HepG2 (cell line): ENCODE data around the gene THY1. TPM values are rescaled to one million over a fixed set of nuclear protein-coding genes. Genes with fewer than 3 reads are reported as not detected.
"Not testable (repeated sequence)": the region's sequence is repeated elsewhere in the genome, so short reads cannot be mapped to it uniquely, and the experiment has no call there.

Source experiments
- ATAC-seq: fragments of 200-7000 bp; cut with Tn5 transposase; 3 replicates; pipeline ENCODE4 v1.9.1; 2020; ENCODE audit warnings: mild to moderate bottlenecking, moderate library complexity
- BruUV-seq: library from RNA; stranded (reverse); fragments of 400-500 nt; replicated peaks from 2 replicates; lab custom pipeline; 2021; lab: Mats Ljungman, UMichigan
- CTCF ChIA-PET: fragments of 300-600 bp; formaldehyde crosslinking; extraction: SDS; loops from one replicate; lab custom pipeline; 2021; ENCODE audit warnings: low total read pairs, inconsistent platforms, low intra/inter-chr PET ratio; lab: Yijun Ruan, JAX
- POLR2A ChIA-PET: fragments of 350-600 bp; sonication (Branson Sonifier 250); formaldehyde crosslinking; loops from one replicate; lab custom pipeline; 2020; ENCODE audit warnings: antibody characterized with exemption, inconsistent platforms; lab: Yijun Ruan, JAX
- DNase-seq: peaks from one replicate; pipeline ENCODE4 v3.0.0-alpha.2; 2015; ENCODE audit warnings: low spot score
- FAIRE-seq: peaks from 3 replicates; lab custom pipeline; 2011; peaks lifted over from hg19 to GRCh38; lab: Jason Lieb, UNC
- H2AFZ ChIP-seq: one replicate; pipeline ENCODE4 v1.6.1; 2011; ENCODE audit warnings: low read length, inconsistent platforms
- H3K27ac ChIP-seq: fragments of 300-600 bp; 3 replicates; pipeline ENCODE4 v1.8.0; 2011; ENCODE audit warnings: mixed run types, mild to moderate bottlenecking, mixed read lengths, low read length, inconsistent platforms; ENCODE audit not compliant: insufficient read depth; ENCODE audit errors: extremely low read length
- H3K27me3 ChIP-seq, 2 experiments: fragments of 200-600 bp in 1 of 2; 2 replicates in 1 of 2; 3 replicates in 1 of 2; pipeline versions ENCODE4 v1.6.0 to v1.8.0; 2011; ENCODE audit warnings: low read length in 2 of 2, mild to moderate bottlenecking in 2 of 2, moderate library complexity in 2 of 2, inconsistent platforms in 1 of 2; ENCODE audit not compliant: insufficient read depth in 2 of 2, control insufficient read depth in 1 of 2
- H3K36me3 ChIP-seq, 2 experiments: fragments of 200-600 bp in 1 of 2; replicated peaks in 1 of 2; 2 replicates in 1 of 2; 3 replicates in 1 of 2; pipeline versions ENCODE4 v1.5.1 to v1.8.0; 2011; ENCODE audit warnings: low read length in 2 of 2, inconsistent platforms in 1 of 2; ENCODE audit not compliant: insufficient read depth in 2 of 2, control insufficient read depth in 1 of 2
- H3K4me1 ChIP-seq: 2 replicates; pipeline ENCODE4 v1.5.1; 2012; ENCODE audit warnings: low read length, inconsistent platforms; ENCODE audit not compliant: insufficient read depth
- H3K4me2 ChIP-seq: 2 replicates; pipeline ENCODE4 v1.6.0; 2011; ENCODE audit warnings: low read depth, low read length, inconsistent platforms
- H3K4me3 ChIP-seq, 3 experiments: fragments of 200-600 bp in 1 of 3; sonication (generic), shearing (Covaris generic) in 1 of 3; replicated peaks in 1 of 3; 2 replicates each; pipeline ENCODE4 v1.5.1; 2011 to 2016; ENCODE audit warnings: low read length in 3 of 3, inconsistent platforms in 2 of 3, low read depth in 2 of 3, mild to moderate bottlenecking in 2 of 3, control low read depth in 1 of 3, mixed read lengths in 1 of 3; ENCODE audit not compliant: insufficient read depth in 1 of 3
- H3K79me2 ChIP-seq: one replicate; pipeline ENCODE4 v1.6.1; 2011; ENCODE audit warnings: low read length, inconsistent platforms; ENCODE audit not compliant: insufficient read depth
- H3K9ac ChIP-seq: 2 replicates; pipeline ENCODE4 v1.6.0; 2011; ENCODE audit warnings: mild to moderate bottlenecking, low read depth, low read length, inconsistent platforms; ENCODE audit not compliant: insufficient read depth
- H3K9me3 ChIP-seq: 2 replicates; pipeline ENCODE4 v1.5.1; 2012; ENCODE audit warnings: mild to moderate bottlenecking, low read length
- H4K20me1 ChIP-seq: 2 replicates; pipeline ENCODE4 v1.6.0; 2011; ENCODE audit warnings: inconsistent platforms, mild to moderate bottlenecking, low read length, moderate library complexity; ENCODE audit not compliant: insufficient read depth
- ARHGAP35 ChIP-seq: sonication (generic); formaldehyde crosslinking; IDR thresholded peaks from 2 replicates; pipeline ENCODE4 v1.9.0; 2022; ENCODE audit warnings: mild to moderate bottlenecking, inconsistent platforms, moderate library complexity, missing genetic modification reagents, borderline replicate concordance
- EP300 ChIP-seq, 3 experiments: sonication (generic) in 1 of 3; formaldehyde crosslinking in 1 of 3; IDR thresholded peaks; 2 replicates each; pipeline versions ENCODE4 v1.5.1 to v1.6.1; 2011 to 2020; ENCODE audit warnings: low read depth in 2 of 3, low read length in 2 of 3, borderline replicate concordance in 1 of 3, improper control_type of control experiment in 1 of 3, mild to moderate bottlenecking in 1 of 3, missing genetic modification reagents in 1 of 3, moderate library complexity in 1 of 3
- FOSL1 ChIP-seq: sonication (generic); formaldehyde crosslinking; IDR thresholded peaks from 2 replicates; pipeline ENCODE4 v1.9.0; 2021; ENCODE audit warnings: missing genetic modification reagents, borderline replicate concordance
- LCORL ChIP-seq, 2 experiments: fragments of 450-650 bp in 1 of 2; sonication (generic) in 1 of 2; formaldehyde crosslinking in 1 of 2; IDR thresholded peaks; 2 replicates each; pipeline versions ENCODE4 v1.5.0 to v1.6.1; 2017 to 2020; ENCODE audit warnings: antibody characterized with exemption in 1 of 2, missing genetic modification reagents in 1 of 2
- MEIS1 ChIP-seq: sonication (generic); formaldehyde crosslinking; IDR thresholded peaks from 2 replicates; pipeline ENCODE4 v1.9.0; 2021; ENCODE audit warnings: mild to moderate bottlenecking, missing genetic modification reagents, moderate library complexity, borderline replicate concordance
- NR2F6 ChIP-seq, 2 experiments: IDR thresholded peaks; 2 replicates each; pipeline ENCODE4 v1.6.1; 2016; ENCODE audit warnings: antibody characterized with exemption in 1 of 2, mild to moderate bottlenecking in 1 of 2
- POLR2A ChIP-seq, 2 experiments: IDR thresholded peaks; 2 replicates each; pipeline ENCODE4 v1.6.1; 2011; ENCODE audit warnings: low read depth in 2 of 2, low read length in 2 of 2, mild to moderate bottlenecking in 1 of 2, moderate library complexity in 1 of 2; ENCODE audit not compliant: insufficient read depth in 1 of 2
- SKI ChIP-seq: fragments of 450-650 bp; IDR thresholded peaks from one replicate; pipeline ENCODE4 v1.6.1; 2018; ENCODE audit warnings: mild to moderate bottlenecking; ENCODE audit not compliant: partially characterized antibody
- ZNF333 ChIP-seq: sonication (generic); formaldehyde crosslinking; IDR thresholded peaks from 2 replicates; pipeline ENCODE4 v1.4.0; 2020; ENCODE audit warnings: mild to moderate bottlenecking, missing genetic modification reagents, borderline replicate concordance
- ZNF431 ChIP-seq: sonication (generic); formaldehyde crosslinking; IDR thresholded peaks from 2 replicates; pipeline ENCODE4 v1.9.0; 2022; ENCODE audit warnings: missing genetic modification reagents, low read depth, mild to moderate bottlenecking, borderline replicate concordance
- ZNF841 ChIP-seq: sonication (generic); formaldehyde crosslinking; IDR thresholded peaks from 2 replicates; pipeline ENCODE4 v1.8.1; 2023; ENCODE audit warnings: missing genetic modification reagents, borderline replicate concordance
- WGBS: methylation state at CpG from one replicate; pipeline ENCODE4 v1.1.6; 2017; ENCODE audit warnings: low lambda C conversion rate; 5-methylcytosine and 5-hydroxymethylcytosine counted together
- in situ Hi-C: cut with HindIII; loops from 2 replicates; pipeline ENCODE4 v1.10.0; 2017; ENCODE audit warnings: low pct_unique_long_range_greater_than_20kb; ENCODE audit not compliant: extremely low pct_ligation_motif_present
- intact Hi-C: fragments of 100-400 bp; cut with micrococcal nuclease; formaldehyde crosslinking; loops from one replicate; pipeline ENCODE4 v1.10.0; 2022; ENCODE audit not compliant: unreplicated experiment
- polyA plus RNA-seq, 8 experiments: library from polyadenylated mRNA; depleted of rRNA in 3 of 8; stranded (reverse) in 7 of 8; unstranded in 1 of 8; fragments of >200 nt; fragmentation: Illumina TruSeq in 4 of 8; extraction: Trizol in 4 of 8; gene quantifications; 2 replicates each; pipeline versions ENCODE4 v1.2.1 to v1.2.3, GENCODE V29; 2011 to 2016; ENCODE audit warnings: low read depth in 4 of 8, missing spikeins in 1 of 8, mixed read lengths in 1 of 8; ENCODE audit not compliant: insufficient read depth in 1 of 8
- total RNA-seq, 5 experiments: library from RNA; depleted of rRNA; stranded (reverse); fragments of >200 nt; fragmentation: Illumina TruSeq; extraction: Trizol; gene quantifications; 2 replicates each; pipeline ENCODE4 v1.2.3, GENCODE V29; 2016; ENCODE audit warnings: low read depth in 1 of 5
- TF ChIP-seq, protein P1 (sequence below): IDR thresholded peaks from 2 replicates; pipeline ENCODE4 v1.6.1; 2016; ENCODE audit warnings: missing compliant biosample characterization, missing genetic modification reagents, borderline replicate concordance
- TF ChIP-seq, protein P2 (sequence below): sonication (generic); formaldehyde crosslinking; IDR thresholded peaks from 2 replicates; pipeline ENCODE4 v1.9.0; 2021; ENCODE audit warnings: missing genetic modification reagents, borderline replicate concordance

Gene THY1
- total and polyA plus RNA-seq, 2 of the 13 experiments (the other 11 are each of a cell fraction or from before 2014, with no cell fraction given) = not detected

DNA sequence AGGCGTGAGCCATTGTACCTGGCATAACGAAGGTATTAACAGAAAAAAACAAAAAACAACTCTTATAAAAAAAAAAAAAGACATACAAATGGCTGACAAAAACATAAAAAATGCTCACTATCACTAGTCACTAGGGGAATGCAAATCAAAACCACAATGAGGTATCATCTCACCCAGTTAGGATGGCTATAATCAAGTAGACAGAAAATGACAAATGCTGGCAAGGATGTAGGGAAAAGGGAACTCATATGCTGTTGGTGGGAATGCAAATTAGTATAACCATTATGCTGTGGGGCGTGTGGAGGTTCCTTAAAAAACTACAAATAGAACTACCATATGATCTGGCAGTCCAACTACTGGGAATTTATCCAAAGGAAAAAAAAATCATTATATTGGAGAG lies 17.0 kb downstream of the THY1 start:
- Histone ChIP-seq H3K9ac (no peak overlapping the region), H3K4me3 (no peak overlapping the region), H3K4me1 (peaks cover 9% of the 10 kb centered on the region), H3K36me3 (no peaks in the 10 kb centered on the region), H3K27ac (no peak overlapping the region), H3K4me2 (no peak overlapping the region), H3K27me3 (no peaks in the 10 kb centered on the region), H2AFZ (no peak overlapping the region), H4K20me1 (no peaks in the 10 kb centered on the region), H3K9me3 (peaks cover 3% of the 10 kb centered on the region), H3K79me2 (no peaks in the 10 kb centered on the region)
- DNase-seq (no peak), FAIRE-seq (no peak), ATAC-seq (no peak)
- WGBS = 96% methylated on average over 3 of the region's 3 CpGs
- TF ChIP-seq POLR2A (IDR thresholded peaks at IDR 0.05; ENCODE audit: insufficient read depth in 1 of 2, low read depth in 2 of 2, low read length in 2 of 2) (no peak), ARHGAP35 (CRISPR knock-in tag) (no peak), MEIS1 (CRISPR knock-in tag) (no peak), SKI (no peak), ZNF333 (no peak), NR2F6 (IDR thresholded peaks at IDR 0.05) (no peak), NR2F6 (CRISPR knock-in tag; IDR thresholded peaks at IDR 0.05) (no peak), LCORL (IDR thresholded peaks at IDR 0.05) (no peak), LCORL (CRISPR knock-in tag; IDR thresholded peaks at IDR 0.05) (no peak), ZNF431 (CRISPR knock-in tag) (no peak), EP300 (IDR thresholded peaks at IDR 0.05; ENCODE audit: low read depth in 2 of 2, low read length in 2 of 2) (no peak), EP300 (CRISPR knock-in tag; IDR thresholded peaks at IDR 0.05; ENCODE audit: borderline replicate concordance) (no peak), FOSL1 (CRISPR knock-in tag) (no peak), ZNF841 (no peak)
- TF ChIP-seq, protein P1, sequence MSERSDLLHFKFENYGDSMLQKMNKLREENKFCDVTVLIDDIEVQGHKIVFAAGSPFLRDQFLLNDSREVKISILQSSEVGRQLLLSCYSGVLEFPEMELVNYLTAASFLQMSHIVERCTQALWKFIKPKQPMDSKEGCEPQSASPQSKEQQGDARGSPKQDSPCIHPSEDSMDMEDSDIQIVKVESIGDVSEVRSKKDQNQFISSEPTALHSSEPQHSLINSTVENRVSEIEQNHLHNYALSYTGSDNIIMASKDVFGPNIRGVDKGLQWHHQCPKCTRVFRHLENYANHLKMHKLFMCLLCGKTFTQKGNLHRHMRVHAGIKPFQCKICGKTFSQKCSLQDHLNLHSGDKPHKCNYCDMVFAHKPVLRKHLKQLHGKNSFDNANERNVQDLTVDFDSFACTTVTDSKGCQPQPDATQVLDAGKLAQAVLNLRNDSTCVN (CRISPR knock-in tag) = no peak
- TF ChIP-seq, protein P2, sequence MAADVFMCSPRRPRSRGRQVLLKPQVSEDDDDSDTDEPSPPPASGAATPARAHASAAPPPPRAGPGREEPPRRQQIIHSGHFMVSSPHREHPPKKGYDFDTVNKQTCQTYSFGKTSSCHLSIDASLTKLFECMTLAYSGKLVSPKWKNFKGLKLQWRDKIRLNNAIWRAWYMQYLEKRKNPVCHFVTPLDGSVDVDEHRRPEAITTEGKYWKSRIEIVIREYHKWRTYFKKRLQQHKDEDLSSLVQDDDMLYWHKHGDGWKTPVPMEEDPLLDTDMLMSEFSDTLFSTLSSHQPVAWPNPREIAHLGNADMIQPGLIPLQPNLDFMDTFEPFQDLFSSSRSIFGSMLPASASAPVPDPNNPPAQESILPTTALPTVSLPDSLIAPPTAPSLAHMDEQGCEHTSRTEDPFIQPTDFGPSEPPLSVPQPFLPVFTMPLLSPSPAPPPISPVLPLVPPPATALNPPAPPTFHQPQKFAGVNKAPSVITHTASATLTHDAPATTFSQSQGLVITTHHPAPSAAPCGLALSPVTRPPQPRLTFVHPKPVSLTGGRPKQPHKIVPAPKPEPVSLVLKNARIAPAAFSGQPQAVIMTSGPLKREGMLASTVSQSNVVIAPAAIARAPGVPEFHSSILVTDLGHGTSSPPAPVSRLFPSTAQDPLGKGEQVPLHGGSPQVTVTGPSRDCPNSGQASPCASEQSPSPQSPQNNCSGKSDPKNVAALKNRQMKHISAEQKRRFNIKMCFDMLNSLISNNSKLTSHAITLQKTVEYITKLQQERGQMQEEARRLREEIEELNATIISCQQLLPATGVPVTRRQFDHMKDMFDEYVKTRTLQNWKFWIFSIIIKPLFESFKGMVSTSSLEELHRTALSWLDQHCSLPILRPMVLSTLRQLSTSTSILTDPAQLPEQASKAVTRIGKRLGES (CRISPR knock-in tag) = no peak
- ChIA-PET POLR2A (no interaction called here), CTCF (no interaction called here)
- intact Hi-C loops = no loop called here
- no TSS peak for BruUV-seq
- in situ Hi-C loops = no loop called here

DNA sequence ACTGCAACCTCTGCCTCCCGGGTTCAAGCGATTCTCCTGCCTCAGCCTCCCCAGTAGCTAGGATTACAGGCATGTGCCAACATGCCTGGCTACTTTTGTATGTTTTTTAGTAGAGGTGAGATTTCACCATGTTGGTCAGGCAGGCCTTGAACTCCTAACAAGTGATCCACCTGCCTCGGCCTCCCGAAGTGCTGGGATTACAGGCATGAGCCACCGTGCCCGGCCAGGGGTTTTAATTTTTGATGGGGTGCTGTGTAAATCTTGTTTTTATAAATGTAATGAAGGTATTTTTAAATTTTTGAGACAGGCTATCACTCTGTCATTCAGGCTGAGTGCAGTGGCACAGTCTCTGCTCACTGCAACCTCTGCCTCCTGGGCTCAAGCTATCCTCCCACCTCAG lies 17.5 kb downstream of the THY1 start:
- H3K4me1 ChIP-seq, H3K27ac ChIP-seq, CTCF ChIA-PET, BruUV-seq, H3K27me3 ChIP-seq, H3K36me3 ChIP-seq, H3K4me2 ChIP-seq, FAIRE-seq, H3K9me3 ChIP-seq, ATAC-seq, H3K4me3 ChIP-seq, in situ Hi-C loops, H2AFZ ChIP-seq, intact Hi-C loops, H3K79me2 ChIP-seq, POLR2A ChIA-PET, H4K20me1 ChIP-seq, DNase-seq, H3K9ac ChIP-seq: not testable (repeated sequence)
- WGBS = 97% methylated on average over 6 of the region's 6 CpGs
